Activated CD8-positive, alpha-beta memory T cell treated with anti-CD3 and anti-CD28 coated beads for 24 hours (primary cell): ENCODE data around the gene LRRC47.

Source experiments
- DNase-seq: peaks from one replicate; pipeline ENCODE4 v3.0.0-alpha.2; 2020

Gene LRRC47

DNA sequence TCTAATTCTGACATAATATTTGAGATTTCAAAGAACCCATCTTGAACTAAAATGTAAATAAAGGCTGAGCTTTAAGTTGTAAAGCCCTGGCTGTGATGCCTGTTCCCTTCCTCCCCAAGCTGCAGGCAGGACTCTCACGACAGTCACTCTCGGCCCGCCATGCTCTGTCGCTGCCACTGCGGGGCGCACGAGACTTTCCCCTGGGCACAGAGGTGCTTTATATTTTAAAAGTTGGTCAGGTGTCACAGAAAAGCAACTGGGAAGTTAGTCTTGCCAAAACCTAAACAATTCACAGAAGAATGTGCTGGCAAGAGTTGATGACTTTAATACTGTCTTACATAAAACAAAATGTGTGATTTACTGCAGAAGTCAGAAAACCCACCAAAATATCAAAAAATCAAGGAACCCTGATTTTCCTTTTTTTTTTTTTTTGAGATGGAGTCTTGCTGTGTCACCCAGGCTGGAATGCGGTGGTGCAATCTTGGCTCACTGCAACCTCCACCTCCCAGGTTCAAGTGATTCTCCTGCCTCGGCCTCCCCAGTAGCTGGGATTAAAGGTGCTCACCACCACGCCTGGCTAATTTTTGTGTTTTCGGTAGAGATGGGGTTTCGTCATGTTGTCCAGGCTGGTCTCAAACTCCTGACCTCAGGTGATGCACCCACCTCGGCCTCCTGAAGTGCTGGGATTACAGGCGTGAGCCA lies 10.7 kb downstream of the LRRC47 start:
- DNase-seq: no peak

DNA sequence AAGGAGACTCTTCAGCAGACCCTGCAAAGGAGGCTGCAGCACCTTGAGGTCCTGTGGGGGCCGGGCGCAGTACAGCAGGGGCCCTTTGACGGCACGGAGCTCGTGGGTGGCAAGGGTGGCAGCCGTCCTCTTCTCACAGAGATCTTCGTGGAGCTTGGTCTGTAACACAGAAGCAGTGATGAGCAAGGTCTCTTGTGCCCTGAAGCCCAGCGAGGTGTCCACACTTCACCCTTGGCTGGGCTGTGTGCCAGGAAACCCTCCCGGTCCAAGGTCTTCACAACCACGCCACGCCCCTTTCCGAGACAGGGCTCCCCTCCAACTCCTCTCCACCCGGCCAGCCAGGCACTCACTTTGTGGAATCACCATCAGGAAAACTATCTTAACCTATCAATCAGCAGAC lies 11.3 kb downstream of the LRRC47 start:
- DNase-seq: no peak

DNA sequence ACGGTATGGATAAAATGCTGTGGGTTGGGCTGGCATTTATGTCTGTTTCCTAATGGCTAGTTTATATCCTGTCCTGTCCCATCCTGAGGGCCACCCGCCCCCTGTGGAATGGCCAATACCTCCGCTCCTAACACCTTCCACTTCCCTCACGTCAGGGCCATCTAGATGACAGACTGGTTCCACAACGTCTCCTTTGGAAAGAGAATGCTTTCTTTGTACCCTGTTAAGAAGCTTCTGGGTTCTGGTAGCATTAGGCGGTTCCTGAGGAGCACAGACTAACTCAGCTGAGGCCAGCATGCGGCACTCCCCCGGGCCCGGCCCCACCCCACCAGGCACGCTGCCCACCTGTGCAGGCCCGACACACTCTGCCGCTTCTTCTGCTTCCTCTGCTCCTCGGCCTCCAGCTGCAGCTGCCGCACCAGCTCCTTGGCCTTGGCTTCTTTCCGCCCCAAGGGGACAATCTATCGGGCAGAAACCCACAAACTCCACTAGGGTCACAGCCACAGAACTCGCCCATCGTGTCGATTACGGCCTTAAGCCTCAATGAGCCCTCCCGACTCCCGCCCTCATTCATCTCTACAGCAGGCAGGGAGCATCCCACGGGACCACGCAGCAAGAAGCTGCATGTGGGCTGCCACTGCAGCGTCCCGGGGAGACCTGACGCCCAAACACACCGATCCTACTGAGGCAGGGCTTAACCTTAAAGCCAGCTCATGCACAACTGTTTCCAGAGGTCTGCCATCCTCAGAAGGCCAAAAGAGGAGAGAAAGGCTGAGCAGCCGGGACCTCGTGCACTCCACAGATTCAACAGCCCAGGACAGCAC lies 12.4 kb downstream of the LRRC47 start:
- no peak for DNase-seq

GRCh38 chr1:3780901-3781300 lies 15.4 kb downstream of the LRRC47 start:
- DNase-seq: no peak

GRCh38 chr1:3779912-3780416 lies 16.3 kb downstream of the LRRC47 start:
- DNase-seq: no peak

GRCh38 chr1:3779265-3779911 lies 16.9 kb downstream of the LRRC47 start:
- no peak for DNase-seq

DNA sequence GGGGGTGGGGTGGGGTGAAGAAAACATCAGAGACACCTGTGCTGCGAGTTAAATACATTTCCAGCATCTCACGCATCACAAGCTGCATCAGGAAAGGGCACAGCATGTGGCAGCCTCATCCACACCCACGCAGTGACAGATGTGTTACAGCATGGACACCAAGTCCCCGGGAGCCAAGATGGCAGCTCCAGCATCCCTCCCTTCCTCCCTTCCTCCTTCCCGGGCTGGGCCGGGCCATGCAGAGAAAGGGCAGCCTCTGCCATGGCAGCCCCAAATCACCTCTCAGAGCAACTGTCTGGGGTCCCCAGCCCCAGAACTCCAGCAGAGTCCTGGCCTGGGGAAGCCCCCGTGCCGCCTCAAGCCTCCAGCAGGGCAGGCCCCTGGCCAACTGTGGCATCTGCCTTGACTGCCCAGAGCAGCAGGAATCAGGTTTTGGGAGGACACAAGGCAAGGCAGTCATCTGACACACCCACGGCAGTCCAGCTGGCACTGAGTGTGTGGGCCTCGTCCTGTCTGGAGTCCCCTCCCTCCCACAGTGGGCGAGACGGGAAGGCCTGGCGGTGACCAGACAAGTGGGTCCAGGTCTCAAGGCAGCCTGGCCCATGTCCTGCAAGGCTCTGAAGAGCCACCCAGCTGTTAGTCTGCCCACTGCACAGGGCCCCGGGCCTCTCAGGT lies 17.6 kb downstream of the LRRC47 start:
- no peak for DNase-seq

DNA sequence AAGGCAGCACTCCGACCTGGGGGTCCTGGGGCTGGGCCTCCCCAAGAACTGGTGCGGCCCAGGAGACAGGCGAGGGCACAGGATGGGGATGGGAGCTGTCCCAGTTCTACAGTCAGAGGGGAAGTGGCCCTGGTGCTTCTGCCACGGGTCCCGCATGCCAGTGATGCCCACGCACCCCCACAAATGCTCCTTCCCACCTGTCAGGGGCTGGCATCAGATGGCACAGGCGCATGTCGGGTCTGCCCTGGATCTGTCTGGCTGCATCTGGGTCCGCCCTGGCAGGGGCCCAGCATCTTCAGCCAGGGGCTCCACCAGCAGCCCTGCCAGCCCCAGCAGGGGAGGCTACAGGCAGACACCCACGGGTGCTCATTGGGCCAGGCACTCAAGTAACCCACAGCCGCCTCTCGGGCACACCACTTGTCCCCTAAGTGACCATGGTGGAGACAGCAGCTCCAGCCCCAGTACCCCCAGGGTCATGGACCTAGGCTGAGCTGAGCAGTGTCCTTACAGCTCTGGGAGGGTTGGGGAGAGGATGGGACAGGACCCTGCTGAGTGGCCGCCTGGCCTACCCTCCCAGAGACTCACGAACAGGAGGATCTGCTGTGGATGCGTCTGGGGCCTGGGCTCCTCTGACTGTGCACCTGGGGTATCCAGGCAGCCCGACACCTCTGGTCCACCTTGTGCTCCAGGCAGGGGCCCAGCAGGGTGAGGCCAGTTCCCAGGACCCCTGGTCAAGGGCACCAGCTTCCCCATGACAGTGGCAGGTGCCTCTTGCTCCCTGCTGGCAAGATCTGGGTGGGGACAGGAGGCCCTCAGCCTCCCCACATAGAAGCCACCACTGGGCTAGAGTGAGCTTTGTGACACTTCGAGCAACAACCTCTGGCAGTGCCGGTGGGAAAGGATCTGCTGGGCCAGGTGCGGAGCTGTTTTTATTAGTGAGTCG lies 18.4 kb downstream of the LRRC47 start:
- no peak for DNase-seq

GRCh38 chr1:3777078-3777547 lies 19.2 kb downstream of the LRRC47 start:
- DNase-seq: no peak

DNA sequence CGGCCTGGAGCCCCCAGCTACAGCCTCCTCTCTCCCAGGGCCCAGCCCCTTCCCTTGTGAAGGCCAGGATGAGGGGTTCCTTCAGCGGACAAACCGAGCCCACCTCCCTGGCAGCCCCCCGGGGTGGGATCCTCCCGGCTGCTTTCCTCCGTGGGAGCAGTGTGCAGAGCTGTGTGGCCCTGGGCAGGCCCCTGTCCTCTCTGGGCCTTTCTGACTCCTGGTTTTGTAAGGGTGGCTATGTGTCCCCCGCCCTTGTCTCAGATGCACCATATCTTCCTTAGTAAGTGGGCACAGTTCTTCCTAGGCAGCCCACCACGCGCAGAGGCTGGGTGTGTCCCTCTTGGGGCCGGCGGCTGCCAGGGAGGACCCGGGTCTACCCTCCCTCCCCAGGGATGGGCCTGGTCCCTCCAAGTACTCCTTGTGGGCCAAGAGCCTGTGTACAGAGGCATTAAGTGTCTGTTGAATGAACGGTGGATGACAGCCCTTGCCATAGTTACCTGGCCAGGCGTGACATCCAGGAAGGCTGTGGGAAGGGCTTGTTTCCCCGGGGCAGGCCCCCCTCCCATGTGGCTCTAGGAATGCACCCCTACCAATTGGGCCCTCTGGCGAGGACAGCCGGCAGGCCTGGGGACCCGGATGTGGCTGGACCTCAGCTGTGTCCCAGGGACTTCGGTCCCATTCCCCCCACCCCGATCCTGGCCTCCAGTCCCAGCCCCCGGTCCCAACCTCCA lies 19.9 kb downstream of the LRRC47 start:
- DNase-seq: no peak

- peak; percentile 67 for DNase-seq
These were observed 20.6 kb downstream of the LRRC47 start for GRCh38 chr1:3775490-3776230.

- no peak for DNase-seq
These were observed 21.3 kb downstream of the LRRC47 start for GRCh38 chr1:3774946-3775489.

DNA sequence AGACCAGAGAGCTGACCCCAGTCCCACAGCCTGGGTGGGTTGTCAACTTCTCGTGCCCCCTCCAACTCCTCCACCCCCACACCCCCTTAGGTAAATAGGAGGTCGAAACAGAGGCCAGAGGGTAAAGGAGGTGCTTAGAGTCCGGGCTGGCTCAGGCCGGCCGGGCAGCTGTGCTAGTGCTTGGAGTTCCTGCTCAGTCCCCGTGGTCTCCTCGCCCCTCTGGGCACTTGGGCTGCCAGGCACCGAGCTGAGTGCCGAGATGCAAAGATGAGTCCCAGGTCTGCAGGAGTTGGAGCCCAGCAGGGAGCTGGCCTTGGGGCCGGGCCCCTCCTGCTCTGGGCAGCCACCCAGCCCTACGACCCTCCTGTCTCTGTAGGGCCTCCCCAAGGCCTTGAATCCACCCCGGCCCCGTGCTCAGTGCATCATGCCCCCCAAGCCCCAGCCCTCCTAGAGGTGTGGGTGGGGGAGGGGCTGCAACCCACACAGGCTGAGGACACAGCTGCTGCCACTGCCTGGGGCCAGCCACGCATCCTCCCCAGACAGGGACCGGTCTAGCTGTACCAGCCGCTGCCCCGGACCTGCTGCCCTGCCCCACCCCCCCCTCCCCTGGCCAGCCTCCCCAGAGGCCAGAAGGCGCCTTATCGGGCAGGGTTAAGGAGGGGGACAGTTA lies 21.9 kb downstream of the LRRC47 start:
- DNase-seq: no peak

DNA sequence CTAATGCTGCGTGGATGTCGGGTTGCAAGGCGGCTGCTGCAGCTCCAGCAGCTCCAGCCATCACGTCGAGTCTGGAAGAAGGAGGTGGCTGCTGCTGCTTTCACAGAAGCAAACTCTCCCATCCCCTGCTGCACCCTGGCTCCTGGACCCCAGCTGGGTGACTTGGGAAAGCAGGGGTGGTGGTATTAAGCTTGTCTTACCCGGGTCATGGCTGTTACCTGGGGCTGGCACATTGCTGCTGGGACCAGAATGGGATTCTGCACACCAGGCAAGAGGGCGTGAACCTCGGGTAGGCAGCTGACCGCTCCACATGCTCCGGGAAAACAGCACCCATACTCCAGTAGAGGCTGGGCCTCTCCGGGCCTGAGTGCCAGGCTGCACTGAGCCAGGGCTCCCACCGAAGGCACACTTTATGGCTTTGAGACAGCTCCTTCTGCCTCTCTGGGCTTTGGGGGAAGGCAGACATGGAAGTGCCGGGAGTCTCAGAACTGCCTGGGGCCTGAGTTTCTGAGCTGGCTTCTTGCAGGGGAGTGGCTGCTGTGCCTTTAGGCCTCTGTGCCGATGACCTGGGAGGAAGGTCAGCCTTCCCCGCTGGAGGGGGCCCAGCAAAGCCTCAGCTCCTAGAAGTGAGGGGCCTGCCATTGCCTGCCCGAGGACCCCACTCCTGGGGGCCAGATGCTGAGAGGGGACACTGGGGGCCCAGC lies 22.6 kb downstream of the LRRC47 start:
- no peak for DNase-seq

DNA sequence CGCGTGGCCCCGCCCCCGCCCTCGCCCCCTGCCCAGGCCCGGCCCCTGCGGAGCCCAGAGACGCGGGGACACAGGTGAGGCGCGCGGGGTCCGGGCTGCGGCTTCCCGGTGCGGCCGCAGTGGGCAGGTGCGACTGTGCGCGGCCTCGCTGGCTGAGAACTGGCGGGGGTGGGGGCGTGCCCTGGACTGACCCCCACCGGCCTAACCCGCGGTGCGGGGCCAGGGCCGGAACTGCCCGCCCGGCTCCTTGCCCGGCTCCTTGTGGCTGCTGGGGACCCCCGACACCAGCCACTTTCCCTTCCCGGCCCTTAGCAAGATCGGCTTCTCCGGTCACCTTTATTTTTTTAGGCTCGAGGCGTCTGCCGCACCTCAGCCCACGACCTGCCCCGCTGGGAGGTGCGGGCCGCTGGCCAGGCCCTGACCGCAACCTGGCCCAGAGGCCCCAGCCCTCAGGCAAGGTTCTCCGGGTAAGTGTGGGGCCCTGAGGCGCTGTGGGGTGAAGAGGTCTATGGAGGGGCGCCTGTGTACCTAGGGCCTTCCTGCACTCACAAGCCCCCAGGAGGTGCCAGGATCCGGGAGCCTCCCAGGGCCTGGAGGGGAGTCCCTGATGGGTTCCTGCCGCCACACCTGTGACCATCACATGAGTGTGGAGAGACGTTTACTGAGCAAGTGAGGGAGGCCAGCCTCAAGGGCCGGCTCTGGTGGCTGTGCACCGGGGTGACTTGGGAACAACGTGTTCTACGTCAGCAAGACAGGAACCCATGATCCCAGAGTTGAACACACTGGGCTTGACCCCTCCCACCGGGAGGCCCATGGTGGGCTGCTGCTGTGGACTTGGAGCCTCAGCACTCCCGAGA lies 23.4 kb downstream of the LRRC47 start, which contains the start of gene SMIM1:
Gene SMIM1 (plus strand): TSS at position 35 of the 857 bp plus-strand sequence. CDS start 2,625 bp downstream, outside the sequence.
- peak; percentile 68 for DNase-seq

DNA sequence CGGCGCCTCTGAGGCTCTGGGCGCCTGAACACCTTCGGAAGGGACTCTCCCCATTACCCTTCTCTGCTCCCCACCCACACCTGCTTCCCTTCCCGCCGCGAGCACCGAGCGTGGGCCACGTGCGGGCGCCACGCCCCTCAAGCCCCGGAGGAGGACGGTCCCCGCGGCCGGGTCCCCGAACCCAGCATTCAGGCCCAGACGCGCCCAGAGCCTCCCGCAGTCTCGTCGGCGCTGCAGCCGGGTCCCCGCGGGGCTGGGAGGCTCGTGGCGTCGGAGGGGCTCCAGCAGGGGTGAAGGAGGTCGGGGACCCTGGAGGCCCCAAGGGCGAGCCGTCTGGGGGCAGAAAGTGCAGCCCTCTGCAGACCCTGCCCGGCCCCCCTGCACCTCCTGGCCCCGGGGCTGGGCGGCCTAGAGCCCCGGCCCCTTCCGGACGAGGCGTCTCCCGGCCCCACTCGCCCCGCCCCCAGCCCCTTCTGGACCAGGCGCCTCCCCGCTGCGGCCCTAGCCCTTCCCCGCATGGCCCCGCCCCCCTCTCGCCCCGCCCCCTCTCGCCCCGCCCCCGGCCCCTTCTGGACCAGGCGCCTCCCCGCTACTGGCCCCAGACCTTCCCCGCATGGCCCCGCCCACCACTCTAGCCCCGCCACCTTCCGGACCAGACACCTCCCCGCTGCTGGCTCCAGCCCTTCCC lies 24.1 kb downstream of the LRRC47 start:
- peak; percentile 91 for DNase-seq
